GM21360 (cell line): ENCODE measurements around the gene HMGN2.
"Not testable (repeated sequence)": the region's sequence is repeated elsewhere in the genome, so short reads cannot be mapped to it uniquely, and the experiment has no call there.

Source experiments
- ATAC-seq: cut with Tn5 transposase; IDR thresholded peaks from one replicate; pipeline ENCODE4 v1.9.1; 2021; ENCODE audit warnings: mild to moderate bottlenecking, moderate library complexity; ENCODE audit not compliant: unreplicated experiment

Gene HMGN2

GRCh38 chr1:26476958-26477357 lies 4.7 kb downstream of the HMGN2 start:
- ATAC-seq = no peak

GRCh38 chr1:26477446-26478152 lies 5.4 kb downstream of the HMGN2 start:
- no peak for ATAC-seq

GRCh38 chr1:26478159-26478558 lies 5.9 kb downstream of the HMGN2 start:
- no peak for ATAC-seq

DNA sequence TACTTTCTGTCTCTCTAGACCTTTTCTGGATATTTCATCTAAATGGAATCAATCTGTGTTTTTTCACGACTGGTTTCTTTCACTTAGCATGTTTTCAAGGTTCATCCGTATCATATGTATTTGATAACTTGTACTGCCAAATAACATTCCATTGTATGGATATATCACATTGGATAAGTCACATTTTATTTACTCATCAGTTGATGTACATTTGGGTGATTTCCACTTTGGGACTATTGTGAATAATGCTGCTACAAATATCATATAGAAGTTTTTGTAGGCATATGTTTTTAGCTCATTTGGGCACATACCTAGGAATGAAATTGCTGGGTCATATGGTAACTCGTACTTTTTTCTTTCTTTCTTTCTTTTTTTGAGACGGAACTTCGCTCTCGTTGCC lies 6.7 kb downstream of the HMGN2 start:
- ATAC-seq = no peak

GRCh38 chr1:26482921-26483320 lies 10.7 kb downstream of the HMGN2 start:
- no peak for ATAC-seq

DNA sequence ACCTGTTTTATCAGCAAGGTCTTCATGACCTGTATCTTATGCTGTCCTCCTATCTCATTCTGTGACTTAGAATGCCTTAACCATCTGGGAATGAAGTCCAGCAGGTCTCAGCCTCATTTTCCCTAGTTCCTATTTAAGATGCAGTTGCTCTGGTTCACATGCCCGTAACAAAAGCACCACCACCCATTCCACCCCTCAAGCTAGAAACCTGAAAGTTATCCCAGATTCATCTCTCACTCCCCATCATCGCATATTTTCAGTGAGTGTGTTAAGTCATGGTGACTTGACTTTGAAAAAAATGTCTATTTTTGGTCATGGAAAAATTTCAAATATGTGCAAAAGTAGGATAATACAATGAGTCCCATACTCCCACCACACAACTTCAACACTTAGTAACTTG lies 11.7 kb downstream of the HMGN2 start:
- ATAC-seq = no peak

GRCh38 chr1:26490155-26490554 lies 17.9 kb downstream of the HMGN2 start:
- ATAC-seq = no peak

- no peak for ATAC-seq
These were observed 21.0 kb downstream of the HMGN2 start for GRCh38 chr1:26493267-26493666.

- no peak for ATAC-seq
These were observed 21.7 kb downstream of the HMGN2 start for GRCh38 chr1:26493938-26494337.

DNA sequence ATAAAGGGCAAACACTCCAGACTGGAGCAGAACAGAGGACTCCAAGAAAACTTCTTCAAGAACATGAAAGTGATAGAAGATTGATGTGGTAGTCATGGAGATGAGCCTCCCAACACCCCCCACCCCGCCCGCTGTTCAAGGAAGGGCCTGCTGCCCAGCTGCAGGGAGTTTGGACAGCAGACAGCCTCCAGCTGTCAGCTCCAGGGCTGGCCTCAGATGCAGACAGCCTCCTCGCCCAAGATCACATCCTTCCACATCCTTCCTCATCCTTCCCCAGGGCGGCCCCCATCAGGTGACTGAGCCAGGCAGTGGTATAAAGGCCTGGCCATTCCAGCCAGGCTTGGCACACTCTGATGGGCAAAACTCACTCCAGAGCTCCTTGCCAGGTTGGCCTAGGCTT lies 24.6 kb downstream of the HMGN2 start:
- no peak for ATAC-seq

DNA sequence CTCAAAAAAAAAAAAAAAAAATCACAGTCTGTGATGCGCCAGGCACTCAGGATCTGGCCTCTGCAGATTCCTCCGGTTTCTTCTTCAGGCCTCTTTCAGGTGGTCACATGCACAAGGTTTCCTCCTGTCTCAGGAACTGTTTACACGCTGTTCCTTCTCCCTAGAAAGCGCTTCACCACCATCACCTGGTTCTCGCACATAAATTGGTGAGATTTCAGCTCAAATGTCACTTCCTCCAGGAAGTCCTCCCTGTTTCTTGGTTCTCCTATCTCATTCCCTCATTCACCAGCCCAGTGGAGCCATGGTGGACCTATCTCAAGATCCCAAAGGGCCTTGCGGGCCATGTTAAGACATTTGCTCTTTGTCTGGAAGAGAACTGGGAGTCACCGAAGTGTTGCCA lies 26.7 kb downstream of the HMGN2 start:
- no peak for ATAC-seq

DNA sequence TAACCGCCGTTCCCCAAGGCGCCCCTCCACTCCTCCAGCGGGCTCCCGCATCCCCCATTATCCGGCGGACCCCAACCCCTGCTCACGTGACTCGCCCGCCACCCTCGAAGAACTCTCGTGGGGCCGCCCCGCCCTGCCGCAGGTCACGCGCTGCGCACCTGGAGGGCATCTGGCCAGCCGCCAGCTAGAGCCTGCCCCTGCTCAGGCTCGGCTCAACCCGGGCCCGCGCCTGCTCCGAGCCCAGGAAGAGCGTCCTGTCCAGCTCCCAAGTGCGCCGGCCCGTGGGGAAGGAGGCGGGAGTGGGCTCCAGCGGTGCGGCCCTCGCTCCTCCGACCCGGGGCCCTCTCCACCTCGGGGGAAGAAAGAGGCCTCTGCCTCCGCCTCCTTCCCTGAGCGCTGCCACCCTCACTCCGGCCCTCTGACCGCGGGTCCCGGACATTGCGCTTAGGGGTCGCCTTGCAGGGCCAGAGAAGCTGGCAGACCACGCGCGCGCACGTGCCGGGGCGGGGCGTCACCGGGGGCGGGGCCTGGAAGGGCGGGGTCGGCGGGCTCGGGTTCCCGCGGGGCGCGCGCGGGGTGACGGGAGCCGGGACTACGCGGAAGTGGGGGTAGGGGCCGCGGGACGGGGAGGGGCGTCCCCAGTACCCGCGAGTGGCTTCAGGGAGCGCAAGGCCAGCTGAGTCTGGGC lies 28.4 kb downstream of the HMGN2 start:
- ATAC-seq = peak; percentile 50

- ATAC-seq = not testable (repeated sequence)
These were observed 38.5 kb downstream of the HMGN2 start for GRCh38 chr1:26510711-26511110.

DNA sequence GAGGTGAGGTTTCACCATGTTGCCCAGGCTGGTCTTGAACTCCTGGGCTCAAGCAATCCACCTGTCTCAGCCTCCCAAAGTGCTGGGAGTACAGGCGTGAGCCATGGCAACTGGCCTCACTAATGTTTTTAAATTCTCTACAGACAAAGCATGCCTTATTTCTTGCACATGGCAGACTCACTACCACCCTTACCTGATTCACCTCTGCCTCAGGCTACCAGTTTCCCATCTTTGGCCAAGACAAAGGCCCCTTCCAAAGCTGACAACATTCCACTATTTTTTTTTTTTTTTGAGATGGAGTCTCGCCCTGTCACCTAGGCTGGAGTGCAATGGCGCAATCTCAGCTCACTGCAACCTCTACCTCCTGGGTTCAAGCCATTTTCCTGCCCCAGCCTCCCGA lies 43.6 kb downstream of the HMGN2 start:
- not testable (repeated sequence) for ATAC-seq

GRCh38 chr1:26516987-26517765 lies 44.9 kb downstream of the HMGN2 start:
- ATAC-seq = no peak

DNA sequence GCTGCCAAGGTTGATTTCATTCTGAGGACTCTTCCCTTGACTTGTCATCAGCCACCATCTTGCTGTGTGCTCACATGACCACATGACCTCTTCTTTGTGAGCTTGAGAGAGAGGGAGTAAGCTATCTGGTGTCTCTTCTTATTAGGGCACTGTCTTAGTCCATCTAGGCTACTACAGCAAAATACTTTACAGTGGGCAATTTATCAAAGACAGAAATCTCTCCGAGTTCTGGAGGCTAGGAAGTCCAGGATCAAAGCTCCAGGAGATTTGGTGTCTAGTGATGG lies 45.5 kb downstream of the HMGN2 start:
- no peak for ATAC-seq

GRCh38 chr1:26518355-26518754 lies 46.1 kb downstream of the HMGN2 start:
- ATAC-seq = no peak

GRCh38 chr1:26520339-26520738 lies 48.1 kb downstream of the HMGN2 start:
- no peak for ATAC-seq

- no peak for ATAC-seq
These were observed 49.4 kb downstream of the HMGN2 start for GRCh38 chr1:26521669-26522030.

DNA sequence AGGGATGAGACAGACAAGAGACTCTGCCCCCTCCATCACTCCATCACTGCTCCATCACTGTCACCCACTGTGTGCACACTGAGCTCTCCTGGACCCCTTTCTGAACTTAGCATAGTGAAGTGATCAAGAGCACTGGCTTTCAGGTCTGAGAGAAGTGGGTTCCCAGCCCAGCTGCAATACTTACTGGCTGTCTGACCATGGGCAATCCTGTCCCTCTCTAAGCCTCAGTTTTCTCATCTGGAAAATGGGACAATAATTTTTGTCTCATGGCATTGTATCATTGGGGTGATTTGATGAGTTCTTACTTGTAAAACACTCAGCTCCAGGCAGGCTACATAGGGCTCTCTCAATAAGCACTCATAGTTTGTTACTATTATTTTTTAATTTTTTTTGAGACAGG lies 49.8 kb downstream of the HMGN2 start:
- no peak for ATAC-seq

GRCh38 chr1:26524181-26524580 lies 51.9 kb downstream of the HMGN2 start:
- no peak for ATAC-seq
